IPS-NIHi11 (cell line): ENCODE data around the gene ZNF454.

Source experiments
- DNase-seq: peaks from one replicate; pipeline ENCODE4 v3.0.0; 2012; ENCODE audit warnings: mixed read lengths, low spot score

Gene ZNF454

GRCh38 chr5:178940569-178941360, at the start of gene ZNF454:
Gene ZNF454, plus strand, starts transcription at chr5:178941198. Its CDS starts 1,594 bp downstream, at chr5:178942792.
- DNase-seq: peak; percentile 98

DNA sequence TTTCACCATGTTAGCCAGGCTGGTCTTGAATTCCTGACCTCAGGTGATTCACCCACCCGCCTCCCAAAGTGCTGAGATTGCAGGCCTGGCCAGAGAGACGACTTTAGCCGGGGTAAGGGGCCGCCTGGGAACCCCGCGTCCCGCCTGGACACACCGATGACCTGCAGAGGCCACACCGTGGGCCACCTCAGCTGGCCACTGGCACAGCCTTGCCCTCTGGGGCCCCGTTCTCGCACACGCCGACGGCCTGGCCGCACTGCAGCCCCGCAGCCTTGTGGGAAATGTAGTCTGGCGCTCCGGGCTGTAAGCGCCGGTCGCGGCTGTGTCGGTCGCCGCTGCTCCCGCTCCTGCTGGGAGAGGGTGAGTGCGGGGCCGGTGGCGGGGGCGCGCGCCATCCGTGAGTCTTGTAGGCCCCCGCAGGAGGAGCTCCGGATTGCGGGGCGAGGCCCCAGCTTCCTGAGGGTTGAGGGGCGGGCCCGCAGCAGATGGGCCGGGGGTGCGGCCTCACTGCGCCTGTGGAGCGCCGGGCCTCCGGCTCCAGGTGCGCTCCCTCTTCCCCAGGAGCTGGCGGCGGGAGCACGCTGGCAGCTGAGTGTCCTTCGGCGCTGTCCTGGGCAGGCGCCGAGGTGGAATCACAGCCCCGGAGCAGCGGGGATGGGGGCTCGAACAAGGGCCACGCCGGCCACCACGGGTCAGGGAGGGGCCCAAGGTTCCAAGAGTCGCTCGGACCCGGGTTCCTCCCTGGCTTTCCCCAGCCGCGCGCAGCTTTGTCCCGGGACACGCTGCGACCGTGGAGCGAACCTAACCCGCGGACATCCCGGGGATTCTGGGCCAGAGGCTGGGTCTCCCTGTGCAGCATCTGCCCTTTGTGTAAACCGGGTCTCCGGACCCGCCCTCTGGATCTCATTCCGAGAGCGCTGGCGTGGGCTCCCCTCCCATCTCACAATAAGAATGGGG, 45.1 kb upstream of the ZNF454 start, which contains the start of gene ZFP2:
TSS of gene ZFP2 (plus strand) at position 299 of the 957 bp plus-strand sequence. CDS start 35,401 bp downstream, outside the sequence.
- peak; percentile 86 for DNase-seq

DNA sequence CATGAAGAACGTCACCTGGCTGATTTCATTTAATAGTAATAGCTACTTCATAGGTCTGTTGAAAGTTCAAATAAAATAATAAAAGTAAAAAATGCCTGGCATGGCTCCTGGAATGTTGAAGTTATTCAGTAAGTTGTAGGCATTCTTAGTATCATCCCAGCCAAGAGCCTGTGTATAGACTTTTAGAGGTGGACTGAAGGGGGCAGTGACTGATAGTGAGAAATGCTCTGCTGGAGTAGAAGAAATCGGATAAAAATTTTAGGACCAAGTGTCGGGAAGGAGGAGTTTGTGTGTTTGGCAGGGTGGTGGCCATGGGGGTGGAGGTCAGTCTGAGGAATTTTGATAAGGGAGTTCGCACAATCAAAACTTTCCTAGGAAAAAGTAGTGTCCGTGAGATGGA, 41.7 kb upstream of the ZNF454 start:
- no peak for DNase-seq

DNA sequence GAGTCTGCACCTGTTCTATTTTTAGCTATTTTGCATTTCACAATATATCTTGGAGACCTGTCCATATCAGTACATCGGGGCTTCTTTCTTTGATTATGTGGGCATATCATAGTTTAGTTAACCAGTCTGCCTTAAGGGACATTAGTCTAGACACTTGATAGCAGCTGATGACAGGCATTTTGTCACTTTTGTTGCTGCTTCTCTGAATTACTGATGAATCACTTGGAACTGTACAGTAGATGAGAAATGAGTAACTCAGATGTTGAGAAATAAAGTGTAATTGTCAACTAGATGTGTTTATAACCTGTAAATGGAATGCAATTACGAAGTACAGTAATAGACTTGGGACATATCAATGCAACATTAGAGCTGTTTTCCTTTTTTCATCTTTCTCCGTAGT, 38.1 kb upstream of the ZNF454 start:
- no peak for DNase-seq

DNA sequence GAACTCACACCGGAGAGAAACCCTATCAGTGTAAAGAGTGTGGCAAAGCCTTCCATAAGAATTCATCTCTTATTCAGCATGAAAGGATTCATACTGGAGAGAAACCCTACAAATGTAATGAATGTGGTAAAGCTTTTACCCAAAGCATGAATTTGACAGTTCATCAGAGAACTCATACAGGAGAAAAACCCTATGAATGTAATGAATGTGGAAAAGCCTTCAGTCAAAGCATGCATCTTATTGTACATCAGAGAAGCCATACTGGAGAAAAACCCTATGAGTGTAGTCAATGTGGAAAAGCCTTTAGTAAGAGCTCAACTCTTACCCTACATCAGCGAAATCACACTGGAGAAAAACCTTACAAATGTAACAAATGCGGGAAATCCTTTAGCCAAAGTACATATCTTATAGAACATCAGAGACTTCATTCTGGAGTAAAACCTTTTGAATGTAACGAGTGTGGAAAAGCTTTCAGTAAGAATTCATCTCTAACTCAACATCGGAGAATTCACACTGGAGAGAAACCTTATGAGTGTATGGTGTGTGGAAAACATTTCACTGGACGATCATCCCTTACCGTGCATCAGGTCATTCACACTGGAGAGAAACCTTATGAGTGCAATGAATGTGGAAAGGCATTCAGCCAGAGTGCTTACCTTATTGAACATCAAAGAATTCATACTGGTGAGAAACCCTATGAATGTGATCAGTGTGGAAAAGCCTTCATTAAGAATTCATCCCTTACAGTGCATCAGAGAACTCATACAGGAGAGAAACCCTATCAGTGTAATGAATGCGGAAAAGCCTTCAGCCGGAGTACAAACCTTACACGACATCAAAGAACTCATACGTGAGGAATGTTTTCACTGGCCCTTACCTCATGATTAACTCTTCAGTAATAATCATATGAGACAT, 8.9 kb upstream of the ZNF454 start:
- no peak for DNase-seq

DNA sequence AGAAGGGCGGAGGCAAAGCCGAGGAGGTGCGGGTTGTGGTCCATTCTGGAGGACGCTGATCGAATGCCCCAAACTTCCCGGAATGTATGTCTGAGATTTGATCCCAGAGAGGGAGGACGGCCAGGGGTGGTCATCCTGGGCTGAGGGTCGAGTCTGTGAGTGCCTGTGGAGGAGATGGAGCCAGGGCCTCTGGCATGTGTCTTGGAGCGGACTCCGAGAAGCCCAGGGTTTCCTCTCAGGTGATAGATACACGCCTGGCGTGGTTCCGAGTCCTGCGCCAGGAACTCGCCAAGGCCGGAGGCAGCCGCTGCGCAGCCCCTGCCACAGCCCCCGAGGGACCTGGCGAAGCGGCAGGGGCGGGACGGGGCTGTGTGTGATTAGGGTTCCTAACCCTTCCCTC, 363 bp downstream of the ZNF454 start:
- DNase-seq: peak; percentile 37

DNA sequence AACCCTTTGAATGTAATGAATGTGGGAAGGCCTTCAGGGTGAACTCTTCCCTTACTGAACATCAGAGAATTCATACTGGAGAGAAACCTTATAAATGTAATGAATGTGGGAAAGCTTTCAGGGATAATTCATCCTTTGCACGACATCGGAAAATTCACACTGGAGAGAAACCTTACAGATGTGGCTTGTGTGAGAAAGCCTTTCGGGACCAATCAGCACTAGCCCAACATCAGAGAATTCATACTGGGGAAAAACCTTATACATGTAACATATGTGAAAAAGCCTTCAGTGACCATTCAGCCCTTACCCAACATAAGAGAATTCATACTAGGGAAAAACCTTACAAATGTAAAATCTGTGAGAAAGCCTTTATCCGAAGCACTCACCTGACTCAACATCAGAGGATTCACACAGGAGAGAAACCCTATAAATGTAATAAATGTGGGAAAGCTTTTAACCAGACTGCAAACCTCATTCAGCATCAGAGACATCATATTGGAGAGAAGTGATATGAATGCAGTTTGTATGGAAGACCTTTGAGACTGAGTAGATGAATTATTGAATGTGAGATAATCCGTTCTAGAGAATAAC, 24.6 kb downstream of the ZNF454 start:
- DNase-seq: no peak

DNA sequence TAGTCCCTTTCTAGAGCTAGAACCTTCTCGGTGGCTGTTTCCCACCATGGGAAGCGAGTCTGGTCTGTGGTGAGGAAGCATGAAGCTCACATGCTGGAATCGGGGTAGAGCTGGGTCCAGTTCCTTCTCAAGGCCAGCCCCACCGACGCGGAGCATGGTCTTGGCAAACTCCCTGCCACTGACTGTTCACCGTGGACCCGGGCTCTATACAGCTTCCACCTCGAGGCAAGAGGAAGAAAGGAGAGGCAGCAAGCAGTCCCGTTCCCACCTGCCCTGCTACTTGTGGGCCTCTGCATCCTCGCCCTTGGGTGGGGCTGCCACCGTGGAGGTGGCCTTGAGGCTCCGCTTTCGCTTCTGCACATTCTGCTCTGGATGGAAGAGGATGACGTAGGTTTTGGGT, 40.4 kb downstream of the ZNF454 start:
- no peak for DNase-seq

GRCh38 chr5:178982941-178983340, 41.9 kb downstream of the ZNF454 start:
- DNase-seq: no peak

GRCh38 chr5:178983728-178984127, 42.7 kb downstream of the ZNF454 start:
- DNase-seq: no peak

DNA sequence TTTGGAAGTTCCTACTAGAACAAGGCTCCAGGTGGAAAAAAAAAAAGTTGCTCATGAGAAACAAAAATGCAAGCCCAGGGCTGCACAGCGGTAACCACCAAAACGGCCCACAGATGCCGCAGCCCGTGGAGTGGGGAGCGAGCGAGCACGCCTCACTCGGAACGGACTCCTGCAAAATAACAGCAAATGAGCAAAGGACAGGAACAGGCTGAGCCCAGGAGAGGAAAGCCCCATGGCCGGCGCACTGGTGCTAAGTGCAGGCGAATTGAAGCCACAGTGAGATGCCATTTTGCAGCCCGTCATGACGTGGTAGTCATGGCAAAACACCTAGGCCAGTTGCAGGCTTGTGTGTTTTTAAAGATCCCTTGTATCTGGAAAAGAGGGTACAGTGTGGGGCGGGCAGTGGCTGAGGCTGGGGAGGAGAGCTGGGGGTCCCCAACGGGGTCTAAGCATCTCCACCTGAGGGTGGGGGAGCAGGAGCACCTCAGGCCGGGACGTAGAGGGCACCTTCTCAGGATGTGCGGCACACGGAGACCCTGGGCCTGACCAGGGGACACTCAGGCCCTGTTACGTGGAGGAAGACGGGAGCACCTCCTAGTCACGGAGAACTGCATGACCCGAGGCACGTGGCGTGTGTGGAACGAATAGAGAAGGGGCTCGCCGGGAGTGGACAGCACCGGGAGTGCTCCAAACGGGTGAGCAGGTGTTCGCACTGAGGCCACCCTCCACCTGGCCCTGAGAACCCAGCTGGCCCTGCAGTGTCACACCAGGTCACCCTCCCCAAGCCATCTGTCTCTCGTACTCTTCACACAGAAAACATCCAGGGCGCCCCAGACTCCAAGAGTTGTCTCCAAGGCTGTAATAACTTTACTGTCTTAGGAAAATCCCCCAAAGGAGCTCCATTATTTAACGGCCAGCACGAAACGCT, 43.4 kb downstream of the ZNF454 start:
- no peak for DNase-seq

DNA sequence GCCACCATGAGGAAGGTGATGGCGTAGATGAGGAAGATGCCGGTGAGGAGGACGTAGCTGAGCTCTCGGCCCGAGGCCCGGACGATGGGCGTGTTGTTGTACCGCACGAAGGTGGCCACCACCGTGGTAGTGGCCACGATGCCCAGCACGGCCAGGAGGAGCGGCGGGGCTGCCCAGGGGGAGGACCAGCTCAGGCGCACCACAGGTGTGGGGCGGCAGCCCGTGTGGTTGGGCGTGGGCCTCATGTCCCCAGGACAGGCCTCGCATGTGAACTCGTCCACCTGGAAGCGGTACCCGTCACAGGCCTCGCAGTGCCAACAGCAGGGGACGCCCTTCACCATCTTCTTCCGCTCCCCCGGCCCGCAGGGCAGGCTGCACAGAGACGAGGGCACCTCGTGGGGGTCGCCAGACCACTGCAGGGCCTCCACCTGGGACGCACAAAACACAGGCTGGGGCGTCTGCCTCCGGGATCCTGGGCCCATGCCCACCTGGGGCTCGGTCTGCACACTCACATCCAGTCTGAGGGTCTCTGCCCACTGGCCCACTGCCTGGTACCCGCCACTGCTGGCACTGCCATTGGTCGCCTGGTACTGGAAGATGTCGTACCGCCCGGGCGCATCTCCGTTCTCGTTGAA, 45.4 kb downstream of the ZNF454 start:
- no peak for DNase-seq

DNA sequence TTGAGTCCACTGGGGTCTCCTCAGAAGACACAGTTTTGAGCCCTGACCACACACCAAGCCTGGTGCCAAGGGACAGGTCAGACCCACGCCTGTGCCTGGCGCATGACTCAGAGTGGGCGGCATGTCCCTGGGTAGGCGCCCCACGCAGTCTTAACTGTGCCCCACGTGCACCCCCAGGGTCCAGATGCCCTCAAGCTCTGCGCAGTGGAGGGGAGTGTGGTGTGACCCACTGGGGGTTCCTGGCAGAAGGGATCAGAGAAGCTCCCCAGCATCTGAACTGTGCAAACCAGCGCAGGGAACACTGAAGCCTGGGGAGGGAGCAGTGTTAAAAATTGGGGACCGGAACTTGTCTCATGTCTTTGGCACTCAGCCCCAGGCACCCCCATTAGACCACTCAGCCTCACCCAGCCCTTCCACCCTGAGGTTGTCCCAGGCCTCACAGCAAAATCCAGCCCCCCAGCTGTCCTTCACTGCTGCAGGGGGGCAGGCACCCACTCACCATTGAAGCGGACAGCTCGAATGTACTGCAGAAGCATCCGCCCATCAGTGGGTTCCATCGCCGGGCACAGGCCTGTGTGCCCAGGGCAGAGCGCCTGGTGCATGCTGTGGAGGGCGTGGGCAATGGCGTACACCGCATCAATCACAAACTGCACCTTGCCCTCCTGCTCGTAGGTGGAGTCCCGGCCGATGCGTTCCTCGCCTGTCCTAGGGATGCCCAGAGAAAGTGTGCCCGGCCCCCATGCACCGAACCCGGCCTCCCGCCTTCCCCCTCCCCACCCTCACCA, 47.6 kb downstream of the ZNF454 start:
- DNase-seq: no peak

- no peak for DNase-seq
These were observed 48.3 kb downstream of the ZNF454 start for GRCh38 chr5:178989311-178989710.

DNA sequence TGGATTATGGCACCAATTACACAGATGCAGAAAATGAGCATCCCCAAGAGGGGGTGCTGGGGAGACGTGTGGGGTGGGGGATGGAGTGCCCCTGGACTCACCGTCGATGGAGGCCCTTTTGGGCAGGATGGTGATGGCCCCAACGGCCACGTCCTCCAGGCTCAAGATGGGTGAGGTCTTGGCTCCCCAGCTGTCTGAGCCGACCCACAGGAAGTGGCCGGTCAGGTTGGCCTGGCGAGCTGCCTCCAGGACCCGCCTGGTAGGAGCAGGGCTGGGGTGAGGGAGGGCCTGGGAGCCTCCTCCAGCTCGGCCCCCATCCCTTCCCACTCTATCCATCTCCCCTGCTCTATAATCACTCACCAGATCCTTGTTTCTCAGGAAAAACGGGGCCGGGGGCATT, 49.5 kb downstream of the ZNF454 start:
- DNase-seq: no peak

- no peak for DNase-seq
These were observed 50.5 kb downstream of the ZNF454 start for GRCh38 chr5:178991190-178992145.

DNA sequence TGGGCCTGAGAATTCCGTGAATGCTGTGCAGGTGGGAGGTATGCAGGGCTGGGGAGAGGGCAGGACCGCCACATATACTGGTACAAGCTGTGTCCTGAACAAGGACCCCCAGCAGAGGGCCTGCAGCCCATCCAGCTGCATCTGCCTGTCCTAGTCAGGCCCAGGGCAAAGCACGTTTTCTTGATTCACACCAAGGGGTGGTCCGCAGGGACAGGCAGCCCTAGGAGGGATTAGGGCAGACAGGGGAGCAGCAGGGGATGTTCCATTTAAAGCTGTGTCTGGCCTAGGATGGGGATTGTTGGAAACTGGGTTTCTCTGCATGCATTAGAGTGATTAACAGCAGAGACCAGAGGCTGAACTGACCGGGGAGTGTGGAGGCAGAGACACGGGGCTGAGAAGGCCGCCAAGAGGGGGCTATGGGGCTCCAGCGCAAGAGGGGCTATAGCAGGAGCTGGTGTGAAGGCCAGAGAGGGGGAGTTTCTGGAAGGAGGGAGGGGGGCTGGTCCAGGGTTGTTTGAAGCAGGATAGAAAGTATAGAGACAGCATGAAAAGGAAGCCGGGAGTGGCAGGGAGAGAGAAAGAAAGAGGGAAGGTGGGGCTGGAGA, 51.4 kb downstream of the ZNF454 start:
- no peak for DNase-seq
